ENCODE data around the gene HDAC9. TPM values are rescaled to one million over a fixed set of nuclear protein-coding genes. Genes with fewer than 3 reads are reported as not detected.
"Not testable (repeated sequence)": the region's sequence is repeated elsewhere in the genome, so short reads cannot be mapped to it uniquely, and the experiment has no call there.

The HDAC9 gene
- polyA plus RNA-seq, 3 donors from 2014 or later = 10.1 to 28.7 (median 18.1) TPM

DNA sequence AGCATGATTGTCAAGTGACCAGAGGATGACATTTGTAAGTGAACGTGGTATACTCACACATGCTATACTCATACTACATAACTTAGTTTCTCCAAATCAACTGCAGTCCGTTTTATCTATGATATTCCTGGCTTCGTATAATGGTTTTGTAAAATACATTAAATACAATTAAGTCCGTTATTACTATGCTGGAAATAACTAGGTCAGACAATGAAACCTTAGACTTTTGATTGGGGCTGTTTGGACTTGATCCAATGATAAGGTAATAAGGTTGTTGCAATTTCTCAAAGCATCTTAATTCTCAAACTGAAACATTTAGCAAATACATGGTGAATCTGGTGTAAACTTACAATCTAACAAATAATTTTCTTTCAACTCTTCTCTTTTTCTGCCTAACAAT lies 504.9 kb downstream of the HDAC9 start:
- H3K36me3 Mint-ChIP-seq = no peaks in the 10 kb centered on the region
- DNase-seq = no peak
- no peak overlapping the region for H3K4me3 Mint-ChIP-seq
- H3K9me3 Mint-ChIP-seq = peaks cover 0 to 16% (median 3%) of the 10 kb centered on the region in 6 donors
- no peaks in the 10 kb centered on the region for H3K27me3 Mint-ChIP-seq (ENCODE audit: low read depth in 3 of 3)
- H3K27ac Mint-ChIP-seq = no peak overlapping the region
- no peaks in the 10 kb centered on the region for H3K4me1 Mint-ChIP-seq

GRCh38 chr7:19001854-19002253 lies 506.3 kb downstream of the HDAC9 start:
- Mint-ChIP-seq H3K4me3 (no peak overlapping the region), H3K9me3 (peaks cover 0 to 14% (median 3%) of the 10 kb centered on the region in 6 donors), H3K4me1 (no peaks in the 10 kb centered on the region), H3K27me3 (ENCODE audit: low read depth in 3 of 3) (no peaks in the 10 kb centered on the region), H3K27ac (no peak overlapping the region), H3K36me3 (no peaks in the 10 kb centered on the region)
- no peak for DNase-seq

DNA sequence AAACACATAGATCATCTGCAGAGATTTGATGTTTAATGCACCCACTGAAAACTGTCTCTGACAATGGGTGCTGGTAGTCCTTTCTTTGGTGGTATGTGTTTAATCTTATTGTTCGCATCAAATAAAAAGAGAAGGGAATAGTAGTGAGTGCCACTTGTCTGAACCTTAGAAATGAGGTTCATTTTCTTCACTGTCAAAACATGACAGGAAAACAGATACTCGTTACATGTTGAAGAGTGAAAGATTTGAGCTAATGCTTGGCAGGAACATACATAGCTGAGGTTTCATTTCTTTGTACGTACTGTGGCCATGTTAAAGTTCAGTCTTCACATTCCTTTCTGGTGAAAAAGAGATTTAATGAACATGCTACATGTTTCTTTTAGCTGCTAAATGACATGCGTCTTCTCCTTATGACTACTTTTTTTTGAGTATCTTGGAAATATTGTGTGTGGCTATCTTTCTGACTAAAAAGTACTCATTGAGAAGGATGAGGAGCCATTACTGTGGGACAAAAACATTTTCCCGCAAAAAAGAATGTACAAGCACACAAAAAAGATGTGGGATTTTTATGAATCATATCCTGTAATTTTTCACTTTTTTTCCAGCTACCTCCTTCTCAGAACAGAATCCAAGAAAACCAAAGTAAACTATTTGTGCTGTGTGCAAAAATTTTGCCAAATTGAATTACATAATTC lies 513.8 kb downstream of the HDAC9 start:
- no peak overlapping the region for H3K27ac Mint-ChIP-seq
- peaks cover 0 to 21% (median 8%) of the 10 kb centered on the region in 6 donors for H3K9me3 Mint-ChIP-seq
- H3K4me1 Mint-ChIP-seq = no peaks in the 10 kb centered on the region
- no peaks in the 10 kb centered on the region for H3K36me3 Mint-ChIP-seq
- H3K4me3 Mint-ChIP-seq = no peak overlapping the region
- peaks cover 0 to 4% (median 3%) of the 10 kb centered on the region in 3 donors for H3K27me3 Mint-ChIP-seq (ENCODE audit: low read depth in 3 of 3)
- no peak for DNase-seq

DNA sequence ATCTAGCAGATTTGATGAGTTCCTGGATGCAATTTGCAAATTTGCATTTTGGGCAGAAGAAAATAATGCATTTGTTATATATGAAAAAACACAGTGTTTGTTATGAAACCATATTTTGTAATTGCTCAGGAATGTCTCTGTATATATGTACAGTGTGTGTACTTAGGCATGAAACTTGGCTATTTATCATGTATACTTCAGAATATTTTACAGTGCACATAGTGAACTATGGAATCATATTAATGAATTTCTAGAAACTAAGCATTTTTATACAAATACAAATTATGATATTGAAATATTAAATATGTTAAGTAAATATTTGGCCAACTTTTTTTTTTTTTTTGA lies 514.4 kb downstream of the HDAC9 start:
- DNase-seq = no peak
- Mint-ChIP-seq H3K4me3 (no peak overlapping the region), H3K4me1 (no peaks in the 10 kb centered on the region), H3K36me3 (no peaks in the 10 kb centered on the region), H3K27ac (no peak overlapping the region), H3K27me3 (ENCODE audit: low read depth in 3 of 3) (peaks cover 0 to 4% (median 3%) of the 10 kb centered on the region in 3 donors), H3K9me3 (peaks cover 0 to 24% (median 8%) of the 10 kb centered on the region in 6 donors)

DNA sequence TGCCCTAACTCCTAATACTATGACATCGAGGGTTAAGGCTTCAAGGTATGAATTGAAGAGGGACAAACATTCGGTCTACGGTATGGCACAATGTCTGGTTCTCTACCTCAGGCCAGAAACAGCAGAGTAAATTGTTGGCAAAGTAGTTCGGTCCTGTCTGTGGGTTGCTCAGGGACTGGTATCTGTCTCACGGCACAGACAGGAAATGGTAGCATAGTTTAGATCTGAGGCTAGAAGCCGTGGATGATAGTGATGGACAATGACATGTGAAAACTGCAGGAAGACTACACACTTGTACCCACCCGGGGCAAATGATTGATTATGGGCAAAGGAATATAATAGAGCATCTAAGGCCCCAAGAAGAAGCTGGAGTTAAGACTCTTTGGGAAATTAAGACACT lies 515.7 kb downstream of the HDAC9 start:
- no peak for DNase-seq
- Mint-ChIP-seq H3K36me3 (no peaks in the 10 kb centered on the region), H3K4me1 (no peaks in the 10 kb centered on the region), H3K27me3 (ENCODE audit: low read depth in 3 of 3) (peaks cover 0 to 4% (median 3%) of the 10 kb centered on the region in 3 donors), H3K4me3 (no peak overlapping the region), H3K27ac (no peak overlapping the region), H3K9me3 (peaks cover 3 to 33% (median 10%) of the 10 kb centered on the region in 6 donors)

GRCh38 chr7:19015098-19015497 lies 519.5 kb downstream of the HDAC9 start:
- H3K4me3 Mint-ChIP-seq = no peak overlapping the region
- H3K4me1 Mint-ChIP-seq = no peaks in the 10 kb centered on the region
- H3K27me3 Mint-ChIP-seq (ENCODE audit: low read depth in 3 of 3) = peaks cover 0 to 2% (median 0%) of the 10 kb centered on the region in 3 donors
- H3K36me3 Mint-ChIP-seq = no peaks in the 10 kb centered on the region
- no peak for DNase-seq
- no peak overlapping the region for H3K27ac Mint-ChIP-seq
- H3K9me3 Mint-ChIP-seq = peaks cover 9 to 41% (median 14%) of the 10 kb centered on the region in 6 donors

DNA sequence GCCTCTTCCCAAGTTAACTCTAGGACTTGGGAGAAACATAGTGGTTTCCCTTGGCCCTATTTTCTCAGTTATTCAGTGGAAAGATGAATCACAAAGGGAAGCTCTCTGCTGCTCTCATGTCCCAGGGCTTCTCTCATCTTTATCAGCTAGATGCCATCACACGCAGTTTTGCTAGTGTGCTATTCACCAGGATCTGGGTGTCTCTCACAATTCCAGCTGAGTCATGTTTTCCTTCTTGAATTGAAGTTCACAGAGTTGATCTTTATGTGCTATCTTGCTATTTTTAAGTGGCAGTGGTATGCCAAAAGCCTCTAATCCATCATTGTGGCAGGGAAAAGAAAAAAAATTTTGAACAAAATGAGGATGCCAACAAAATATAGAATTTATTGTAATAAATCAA lies 520.6 kb downstream of the HDAC9 start:
- H3K4me1 Mint-ChIP-seq = no peaks in the 10 kb centered on the region
- H3K27ac Mint-ChIP-seq = no peak overlapping the region
- peaks cover 9 to 35% (median 13%) of the 10 kb centered on the region in 6 donors for H3K9me3 Mint-ChIP-seq
- H3K36me3 Mint-ChIP-seq = no peaks in the 10 kb centered on the region
- H3K4me3 Mint-ChIP-seq = no peak overlapping the region
- H3K27me3 Mint-ChIP-seq (ENCODE audit: low read depth in 3 of 3) = peaks cover 0 to 2% (median 0%) of the 10 kb centered on the region in 3 donors
- no peak for DNase-seq

DNA sequence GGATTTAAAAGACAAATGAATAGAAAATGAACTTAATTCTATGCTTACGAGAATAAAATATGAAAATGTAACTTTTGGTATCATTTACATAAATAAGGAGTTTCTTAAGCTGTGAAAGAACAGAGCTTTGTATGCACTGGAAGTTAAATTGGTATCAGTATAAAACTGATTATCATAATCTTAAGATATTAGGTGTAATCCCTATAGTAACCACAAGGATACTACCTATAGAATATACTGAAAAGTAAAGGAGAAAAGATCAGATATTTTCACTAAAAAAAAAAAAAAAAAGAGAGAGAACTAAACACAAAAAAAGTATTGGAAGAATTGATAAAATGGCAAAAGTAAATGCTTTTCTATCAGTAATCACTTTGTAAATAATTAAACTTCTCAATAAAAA lies 521.8 kb downstream of the HDAC9 start:
- peaks cover 8 to 34% (median 11%) of the 10 kb centered on the region in 6 donors for H3K9me3 Mint-ChIP-seq
- H3K4me1 Mint-ChIP-seq = no peaks in the 10 kb centered on the region
- H3K4me3 Mint-ChIP-seq = no peak overlapping the region
- H3K36me3 Mint-ChIP-seq = no peaks in the 10 kb centered on the region
- H3K27me3 Mint-ChIP-seq (ENCODE audit: low read depth in 3 of 3) = peaks cover 0 to 2% (median 0%) of the 10 kb centered on the region in 3 donors
- H3K27ac Mint-ChIP-seq = no peak overlapping the region
- no peak for DNase-seq

GRCh38 chr7:19020062-19020461 lies 524.5 kb downstream of the HDAC9 start:
- DNase-seq = no peak
- Mint-ChIP-seq H3K27ac (no peak overlapping the region), H3K9me3 (peaks cover 8 to 28% (median 11%) of the 10 kb centered on the region in 6 donors), H3K27me3 (ENCODE audit: low read depth in 3 of 3) (peaks cover 0 to 2% (median 0%) of the 10 kb centered on the region in 3 donors), H3K4me1 (no peaks in the 10 kb centered on the region), H3K36me3 (no peaks in the 10 kb centered on the region), H3K4me3 (no peak overlapping the region)

DNA sequence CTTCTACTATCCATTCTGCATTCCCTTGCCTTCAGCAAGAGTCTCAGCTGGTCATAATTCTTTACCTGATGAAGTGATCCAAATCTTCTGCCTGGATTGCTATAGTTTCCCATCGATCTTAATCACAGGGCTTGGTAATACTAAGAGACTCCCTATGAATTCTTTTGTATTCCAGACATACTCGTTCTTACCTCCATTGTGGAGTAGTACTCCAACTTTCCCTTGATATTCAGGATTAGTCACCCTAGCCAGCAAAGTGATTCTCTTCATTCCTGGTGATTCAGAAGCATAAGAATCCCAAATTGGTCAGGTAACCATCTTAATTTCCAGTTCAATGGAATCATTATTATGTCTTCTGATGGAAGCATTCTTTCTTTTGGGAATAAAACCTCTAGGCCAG lies 525.2 kb downstream of the HDAC9 start:
- no peak for DNase-seq
- Mint-ChIP-seq H3K36me3 (no peaks in the 10 kb centered on the region), H3K27ac (no peak overlapping the region), H3K9me3 (peaks cover 7 to 26% (median 10%) of the 10 kb centered on the region in 6 donors), H3K4me1 (no peaks in the 10 kb centered on the region), H3K4me3 (no peak overlapping the region), H3K27me3 (ENCODE audit: low read depth in 3 of 3) (peaks cover 0 to 2% (median 0%) of the 10 kb centered on the region in 3 donors)

GRCh38 chr7:19023477-19023876 lies 527.9 kb downstream of the HDAC9 start:
- Mint-ChIP-seq H3K4me3 (no peak overlapping the region), H3K4me1 (no peaks in the 10 kb centered on the region), H3K36me3 (no peaks in the 10 kb centered on the region), H3K27me3 (ENCODE audit: low read depth in 3 of 3) (peaks cover 0 to 2% (median 0%) of the 10 kb centered on the region in 3 donors), H3K27ac (no peak overlapping the region), H3K9me3 (peaks cover 0 to 5% (median under 1%) of the 10 kb centered on the region in 6 donors)
- no peak for DNase-seq

DNA sequence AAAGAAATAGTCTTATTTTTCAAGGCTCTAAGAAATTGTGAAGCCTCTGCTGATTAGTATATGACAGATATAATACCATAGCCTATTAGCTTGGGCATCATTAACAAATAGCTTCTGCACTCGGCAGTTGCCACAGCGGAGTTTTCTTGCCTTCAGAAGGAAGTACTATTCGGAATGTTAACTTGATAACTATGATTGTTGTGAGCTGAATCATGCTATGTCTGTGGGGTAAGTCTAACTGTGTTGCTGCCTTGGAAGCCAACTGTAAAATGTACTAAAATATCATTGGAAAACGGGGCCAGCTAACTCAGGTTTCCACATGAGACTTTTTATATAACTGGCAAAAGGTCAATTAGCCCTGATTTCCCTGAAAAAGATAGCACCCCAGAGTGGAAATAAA lies 528.7 kb downstream of the HDAC9 start:
- Mint-ChIP-seq H3K27me3 (ENCODE audit: low read depth in 3 of 3) (peaks cover 0 to 2% (median 0%) of the 10 kb centered on the region in 3 donors), H3K36me3 (no peaks in the 10 kb centered on the region), H3K27ac (no peak overlapping the region), H3K4me1 (no peaks in the 10 kb centered on the region), H3K4me3 (no peak overlapping the region), H3K9me3 (peaks cover 0 to 3% (median 0%) of the 10 kb centered on the region in 6 donors)
- no peak for DNase-seq

- peaks cover 0 to 3% (median 0%) of the 10 kb centered on the region in 6 donors for H3K9me3 Mint-ChIP-seq
Observed at GRCh38 chr7:19026888-19027287, 531.3 kb downstream of the HDAC9 start.

GRCh38 chr7:19030281-19030680 lies 534.7 kb downstream of the HDAC9 start:
- Mint-ChIP-seq H3K36me3 (no peaks in the 10 kb centered on the region), H3K27ac (no peak overlapping the region), H3K4me1 (no peaks in the 10 kb centered on the region), H3K9me3 (peaks cover 2 to 17% (median 10%) of the 10 kb centered on the region in 6 donors), H3K27me3 (ENCODE audit: low read depth in 3 of 3) (no peaks in the 10 kb centered on the region), H3K4me3 (no peak overlapping the region)
- no peak for DNase-seq

More at GRCh38 chr7:19026888-19027287, 531.3 kb downstream of the HDAC9 start:
- DNase-seq = no peak
- no peak overlapping the region for H3K4me3 Mint-ChIP-seq
- peaks cover 0 to 2% (median 0%) of the 10 kb centered on the region in 3 donors for H3K27me3 Mint-ChIP-seq (ENCODE audit: low read depth in 3 of 3)
- no peak overlapping the region for H3K27ac Mint-ChIP-seq
- no peaks in the 10 kb centered on the region for H3K4me1 Mint-ChIP-seq
- no peaks in the 10 kb centered on the region for H3K36me3 Mint-ChIP-seq

- H3K27ac Mint-ChIP-seq; H3K27me3 Mint-ChIP-seq (ENCODE audit: low read depth in 3 of 3); DNase-seq; H3K4me1 Mint-ChIP-seq; H3K4me3 Mint-ChIP-seq; H3K36me3 Mint-ChIP-seq: not testable (repeated sequence)
- H3K9me3 Mint-ChIP-seq = peaks cover 10 to 28% (median 16%) of the 10 kb centered on the region in 6 donors
Observed at GRCh38 chr7:19032942-19033341, 537.4 kb downstream of the HDAC9 start.

All from immature natural killer cell (primary cell).